ENCODE data around the gene SMAD7.

SMAD7 gene

DNA sequence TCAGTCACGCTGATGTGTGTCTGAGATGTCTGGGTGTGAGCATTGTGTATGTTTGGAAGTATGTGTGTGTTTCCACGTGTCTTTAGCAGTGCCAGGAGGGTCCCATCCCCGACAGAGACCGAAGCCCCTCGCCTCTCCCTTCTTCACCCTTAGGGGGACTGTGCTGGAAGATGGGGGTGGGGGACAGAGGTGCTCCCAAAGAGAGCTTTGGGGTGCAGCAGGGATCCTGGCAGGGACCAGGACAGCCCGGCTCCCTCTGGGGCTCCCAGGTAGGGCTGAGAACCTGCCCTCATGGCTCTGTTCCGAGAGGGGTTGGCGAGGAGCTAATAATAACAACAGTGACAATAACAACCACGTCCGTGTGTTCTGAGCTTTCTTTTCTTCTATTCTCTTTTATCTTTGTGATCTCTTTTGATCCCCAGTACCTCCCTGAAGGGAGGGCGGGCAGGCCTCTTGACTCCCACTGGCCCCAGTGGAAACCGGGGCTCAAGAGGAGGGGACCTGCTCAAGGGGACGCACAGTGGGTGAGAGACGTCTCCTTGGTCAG lies 57.6 kb downstream of the SMAD7 start:
- DNase-seq = no peak

DNA sequence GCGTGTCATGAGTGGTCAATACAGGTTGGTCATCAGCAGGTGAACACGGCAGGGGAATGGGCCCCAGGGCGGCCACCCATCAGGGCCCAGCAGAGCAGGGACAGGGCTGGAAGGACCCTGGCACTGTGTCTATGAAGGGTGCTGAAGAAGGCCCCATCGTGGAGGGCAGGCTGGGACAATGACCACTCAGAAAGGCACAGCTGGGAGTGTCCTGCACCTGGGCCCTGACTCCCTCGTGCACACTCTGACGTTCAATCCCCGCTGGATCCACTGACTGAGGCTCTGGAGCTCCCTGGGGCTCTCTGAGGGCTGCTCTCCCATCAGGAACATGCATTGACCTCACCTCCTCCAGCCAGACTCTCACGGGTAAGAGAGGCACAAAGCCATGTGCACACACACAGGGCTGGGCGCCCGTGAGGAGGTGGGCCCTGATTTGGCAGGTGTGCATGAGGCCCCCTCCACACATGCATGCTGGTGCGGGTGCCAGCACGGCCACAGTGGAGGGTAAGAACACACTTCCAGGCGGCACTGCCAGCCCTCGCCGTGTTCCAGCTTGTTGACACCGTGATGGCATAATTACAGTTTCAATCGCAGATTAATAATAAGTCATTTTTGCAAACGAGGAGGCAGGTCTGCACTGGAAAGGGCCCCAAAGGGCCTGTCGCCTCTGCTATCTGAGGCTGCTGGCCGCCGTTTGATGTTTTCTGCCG lies 58.5 kb downstream of the SMAD7 start:
- no peak for DNase-seq

DNA sequence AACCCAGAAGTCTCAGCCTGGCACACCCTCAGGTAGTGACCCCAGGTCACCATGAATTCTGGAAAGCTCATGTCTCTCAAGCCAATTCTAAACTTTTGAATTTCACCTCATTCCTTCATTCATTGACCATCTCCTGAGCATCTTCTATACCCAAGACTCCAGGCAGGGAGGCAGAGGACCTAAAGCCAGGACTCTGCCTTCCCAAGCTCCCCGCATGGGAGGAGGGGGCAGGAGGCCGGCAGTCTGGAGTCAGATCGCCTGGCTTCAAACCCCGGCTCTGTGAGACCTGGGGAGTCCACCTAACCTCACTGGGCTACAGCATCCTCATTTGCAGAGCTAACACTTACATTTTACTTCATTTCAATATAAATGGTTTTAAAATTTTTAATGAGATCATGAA lies 59.0 kb downstream of the SMAD7 start:
- no peak for DNase-seq

DNA sequence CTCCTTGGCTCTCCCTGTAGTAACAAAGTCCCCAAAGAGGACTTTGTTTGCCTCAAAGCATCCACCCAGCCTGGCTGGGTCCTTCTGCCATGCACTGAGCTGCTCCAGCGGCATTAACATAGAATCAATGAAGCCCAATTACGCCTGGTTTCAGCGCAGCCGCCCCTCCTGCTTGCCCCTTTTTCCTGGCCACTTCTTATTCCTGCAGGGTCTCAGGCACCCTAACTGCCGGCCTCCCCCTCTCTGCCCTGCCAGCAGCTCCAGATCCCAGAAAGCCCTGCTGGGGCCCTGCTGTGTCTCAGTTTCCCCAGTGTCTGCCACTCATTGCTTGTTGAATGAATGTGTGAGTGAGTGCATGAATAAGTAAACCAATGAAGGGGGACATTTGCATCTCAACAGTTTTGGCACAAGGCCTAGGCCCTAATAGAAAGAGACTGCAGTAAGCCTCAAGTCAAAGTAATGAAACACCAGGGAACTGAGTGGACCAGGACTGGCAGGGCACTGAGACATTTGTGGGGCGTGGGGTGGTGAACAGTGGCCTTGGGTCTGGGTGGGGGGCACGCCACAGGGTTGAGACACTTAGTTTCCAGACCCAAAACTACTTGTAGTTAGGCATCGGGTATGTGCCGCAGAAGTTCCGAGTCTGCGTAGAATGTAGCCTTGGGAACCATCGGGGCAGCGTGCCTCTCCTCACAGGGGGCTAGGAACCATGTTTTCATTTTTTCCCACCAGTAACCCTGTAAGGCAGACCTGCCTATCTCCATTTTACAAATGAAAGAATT lies 60.6 kb downstream of the SMAD7 start:
- DNase-seq = no peak

DNA sequence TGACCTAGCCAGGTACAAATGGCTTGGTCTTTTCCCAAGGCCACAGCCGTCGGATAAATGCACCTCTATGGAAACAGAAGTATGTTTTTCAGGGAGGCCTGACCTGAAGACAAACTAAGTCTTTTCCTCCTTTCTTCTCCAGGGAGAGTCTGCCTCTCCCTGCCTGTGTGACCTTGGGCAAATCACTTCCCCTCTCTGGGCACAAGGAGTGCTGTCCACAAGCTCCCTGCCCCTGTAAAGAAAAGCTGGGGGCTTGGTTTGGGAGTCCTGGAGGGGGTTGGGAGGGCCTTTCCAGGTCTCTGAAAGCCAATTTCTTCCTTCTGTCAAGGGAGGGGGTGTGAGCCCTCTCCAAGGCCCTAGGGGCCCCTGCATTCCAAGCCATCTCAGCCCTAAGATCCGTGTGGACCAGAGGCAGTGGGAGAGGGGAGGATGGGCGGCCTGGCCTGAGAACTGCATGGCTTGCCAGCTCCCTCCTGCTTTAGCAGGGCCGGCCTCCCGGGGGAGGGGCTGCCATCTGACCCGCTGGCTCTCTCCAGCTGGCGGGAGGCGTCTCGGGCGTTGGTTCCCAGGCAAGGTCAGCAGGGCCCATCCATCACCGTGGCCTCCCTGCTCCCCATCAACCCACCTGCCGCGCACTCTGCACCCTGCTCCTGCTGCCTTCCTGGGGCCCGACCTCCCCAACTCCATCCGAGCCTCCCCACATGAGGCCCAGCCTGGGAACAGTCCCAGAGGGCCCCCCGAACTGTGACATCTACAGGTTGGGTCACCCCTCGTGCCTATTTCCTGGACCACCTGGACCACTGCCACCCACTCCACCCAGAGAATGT lies 61.4 kb downstream of the SMAD7 start:
- no peak for DNase-seq

DNA sequence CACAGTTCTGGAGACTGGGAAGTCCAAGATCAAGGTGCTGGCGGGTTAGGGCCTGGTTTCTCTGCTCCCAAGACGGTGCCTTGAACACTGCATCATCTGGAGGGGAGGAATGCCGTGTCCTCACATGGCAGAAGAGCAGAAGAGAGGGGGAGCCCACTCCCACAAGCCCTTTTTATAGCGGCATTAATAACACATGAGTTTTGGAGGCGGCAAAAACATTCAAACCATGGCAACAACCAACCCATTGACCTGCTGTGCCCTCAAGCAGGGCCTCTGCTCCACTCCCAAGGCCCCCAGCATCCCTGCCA lies 62.0 kb downstream of the SMAD7 start:
- DNase-seq = no peak

DNA sequence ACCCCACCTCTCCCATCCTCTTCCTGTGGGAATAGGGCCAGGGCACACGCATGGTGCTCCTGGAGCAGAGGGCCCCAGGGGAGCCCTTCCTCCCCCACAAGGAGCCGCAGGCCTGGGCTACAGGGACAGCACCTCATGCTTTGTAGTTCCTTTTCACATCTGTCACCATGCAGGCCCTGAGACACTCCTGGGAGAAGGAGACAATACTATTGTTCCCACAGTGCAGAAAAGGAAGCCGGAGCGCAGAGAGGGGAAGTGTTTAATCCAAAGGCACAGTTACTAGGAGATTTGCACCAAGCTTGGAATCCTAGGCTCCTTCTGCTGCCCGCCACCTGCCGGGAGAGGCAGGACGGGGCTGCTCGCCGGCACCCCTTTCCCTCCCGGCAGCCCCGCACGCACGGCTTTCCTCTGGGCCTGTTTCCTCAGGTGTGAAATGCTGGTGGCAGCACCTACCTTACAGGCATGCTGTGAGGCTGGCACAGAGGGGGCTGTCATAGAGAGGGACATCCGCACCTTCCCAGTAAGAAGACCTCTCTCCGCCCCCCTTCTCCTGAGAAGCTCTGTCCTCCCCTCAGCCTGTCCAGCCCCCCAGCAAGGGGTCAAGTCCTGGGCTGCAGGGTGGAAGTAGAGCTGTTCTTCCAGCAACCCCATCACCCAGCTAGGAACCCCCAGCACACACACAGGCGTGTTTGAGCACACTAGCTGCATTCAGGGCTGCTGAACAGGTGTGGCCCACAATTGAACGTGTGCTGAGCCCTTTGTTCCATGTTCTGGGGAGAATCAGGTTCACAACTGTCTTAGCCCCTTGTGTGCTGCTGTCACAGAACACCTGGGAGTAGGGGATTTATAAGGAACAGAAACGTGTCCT lies 62.6 kb downstream of the SMAD7 start:
- no peak for DNase-seq

DNA sequence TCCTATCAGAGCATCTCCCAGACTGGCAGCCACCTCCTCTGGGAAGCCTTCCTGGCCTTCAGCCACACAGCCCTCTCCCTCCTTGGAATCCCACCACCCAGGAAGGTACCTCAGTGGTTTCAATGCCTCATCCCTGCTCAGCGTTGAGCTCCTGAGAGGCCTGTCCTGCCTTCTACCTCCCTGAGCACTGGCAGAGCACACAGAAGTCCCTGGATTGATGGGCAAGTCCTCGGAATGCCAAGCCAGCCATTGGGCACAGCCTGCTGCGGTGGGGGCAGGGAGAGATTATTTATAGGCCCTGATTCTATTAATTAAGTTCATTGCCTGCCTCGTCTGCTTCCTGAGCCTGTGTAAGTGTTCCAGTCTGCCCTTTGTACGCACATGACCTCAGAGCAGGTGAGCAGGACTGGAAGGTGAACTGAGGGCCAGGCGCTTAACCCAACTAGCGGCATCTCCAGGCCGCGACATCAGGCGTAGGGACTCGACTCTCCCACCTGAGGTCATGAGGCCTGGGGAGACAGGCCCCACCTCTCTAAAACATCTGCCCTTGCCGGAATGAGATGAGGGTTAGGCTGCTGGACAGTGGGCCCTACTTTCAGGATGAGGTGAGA lies 63.4 kb downstream of the SMAD7 start:
- no peak for DNase-seq

DNA sequence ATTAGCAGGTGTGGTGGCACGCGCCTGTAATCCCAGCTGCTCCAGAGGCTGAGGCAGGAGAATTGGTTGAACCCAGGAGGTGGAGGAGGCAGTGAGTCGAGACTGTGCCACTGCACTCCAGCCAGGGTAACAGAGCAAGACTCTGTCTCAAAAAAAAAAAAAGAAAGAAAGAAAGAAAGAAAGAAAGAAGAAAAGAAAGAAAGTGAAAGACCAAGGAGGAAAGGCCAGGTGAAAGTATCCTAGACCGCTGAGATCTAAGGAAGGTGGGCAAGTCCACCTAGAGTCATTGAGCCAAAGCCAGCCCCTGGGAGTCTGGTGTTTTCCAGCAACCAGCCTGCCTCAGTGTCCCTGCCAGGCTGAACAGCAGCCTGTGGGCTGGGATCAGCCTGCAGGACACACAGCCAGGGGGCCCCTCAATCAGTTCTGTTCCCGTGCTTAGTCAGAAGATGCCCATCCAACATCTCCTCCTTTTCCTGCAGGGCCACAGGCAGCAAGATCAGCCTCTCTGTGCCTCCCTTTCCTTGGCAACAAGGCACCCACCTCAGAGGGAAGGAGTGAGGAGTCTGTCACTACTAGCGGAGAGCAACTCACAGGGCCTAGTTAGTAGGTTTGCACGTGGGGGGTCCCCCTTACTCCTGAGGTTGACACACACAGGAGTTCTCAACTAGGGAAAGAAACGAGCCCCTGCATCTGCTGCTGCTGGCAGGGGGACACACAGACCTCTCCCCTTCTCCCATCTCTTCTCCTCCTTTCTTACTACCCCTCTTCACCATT lies 64.1 kb downstream of the SMAD7 start:
- DNase-seq = no peak

DNA sequence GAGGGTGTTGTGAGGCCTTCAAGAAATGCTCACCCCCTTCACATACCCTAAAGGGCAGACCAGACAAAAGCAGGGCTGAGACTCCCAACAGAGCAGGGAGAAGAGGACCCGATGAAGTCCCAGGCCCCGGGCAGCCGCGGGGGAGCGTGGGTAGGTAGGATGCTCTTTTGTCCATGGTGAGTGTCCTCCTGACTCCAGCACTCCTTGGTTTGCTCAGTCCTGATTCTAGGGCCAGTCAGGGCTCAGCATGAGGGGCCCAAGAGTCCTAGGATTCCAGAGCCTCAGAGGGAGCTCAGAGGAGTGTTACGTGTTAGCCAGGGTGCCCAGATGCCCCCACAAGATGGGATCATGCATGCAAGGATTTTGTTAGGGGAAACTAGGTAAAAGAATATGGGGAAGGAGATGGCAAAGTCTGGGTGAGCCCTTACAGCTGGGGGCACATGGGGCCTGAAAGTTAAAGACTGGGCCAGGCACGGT lies 64.8 kb downstream of the SMAD7 start:
- no peak for DNase-seq

DNA sequence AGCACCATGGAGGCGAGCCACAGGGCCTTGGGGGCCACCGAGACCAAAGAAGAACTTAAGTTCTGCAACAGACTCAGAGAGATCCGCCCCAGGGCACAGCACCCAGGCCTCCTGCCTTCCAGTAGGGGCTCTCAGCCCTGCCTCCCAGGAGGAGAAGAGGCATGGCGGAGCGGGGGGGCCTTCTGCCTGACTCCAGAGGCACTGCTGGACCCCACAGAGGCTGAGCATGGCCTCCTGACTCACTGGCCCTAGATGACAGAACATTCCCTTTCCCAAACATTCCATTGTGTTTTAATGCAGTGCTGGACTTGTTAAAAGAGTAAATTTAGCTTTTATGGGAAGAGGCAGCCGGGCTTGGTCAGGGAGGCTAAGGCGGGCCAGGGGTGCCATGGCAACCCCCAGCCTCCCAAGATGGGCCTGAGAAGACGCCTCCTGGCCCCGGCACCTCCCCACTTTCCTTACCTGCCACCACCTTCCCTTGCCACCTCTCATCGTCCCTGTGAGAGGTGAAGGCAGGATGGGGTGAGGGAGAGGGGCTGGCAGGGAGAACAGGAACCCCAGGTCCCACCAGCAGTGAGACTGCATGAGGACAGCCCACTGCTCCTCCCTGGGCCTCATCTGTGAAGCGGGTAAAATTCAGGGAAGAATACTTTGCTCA lies 65.4 kb downstream of the SMAD7 start:
- no peak for DNase-seq

DNA sequence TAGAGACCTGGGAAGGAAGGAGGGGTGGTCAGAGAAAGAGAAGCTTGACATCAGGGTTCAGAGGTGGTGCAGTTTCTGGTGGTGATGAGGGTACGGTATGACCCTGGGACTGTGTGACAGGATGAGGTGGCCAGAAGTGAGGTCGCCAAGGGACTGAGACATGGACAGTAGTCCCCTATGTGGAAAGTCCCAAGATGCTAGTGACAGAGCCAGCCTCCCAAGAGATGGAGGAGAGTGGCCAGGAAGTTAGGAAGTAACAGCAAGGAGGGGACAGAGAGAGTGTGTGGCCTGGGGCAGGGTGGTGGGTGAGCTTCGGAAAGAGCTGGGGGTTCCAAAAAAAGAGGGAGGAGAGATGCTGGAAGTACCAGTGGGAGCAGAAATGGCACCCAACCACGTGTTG lies 66.0 kb downstream of the SMAD7 start:
- peak; percentile 27 for DNase-seq

DNA sequence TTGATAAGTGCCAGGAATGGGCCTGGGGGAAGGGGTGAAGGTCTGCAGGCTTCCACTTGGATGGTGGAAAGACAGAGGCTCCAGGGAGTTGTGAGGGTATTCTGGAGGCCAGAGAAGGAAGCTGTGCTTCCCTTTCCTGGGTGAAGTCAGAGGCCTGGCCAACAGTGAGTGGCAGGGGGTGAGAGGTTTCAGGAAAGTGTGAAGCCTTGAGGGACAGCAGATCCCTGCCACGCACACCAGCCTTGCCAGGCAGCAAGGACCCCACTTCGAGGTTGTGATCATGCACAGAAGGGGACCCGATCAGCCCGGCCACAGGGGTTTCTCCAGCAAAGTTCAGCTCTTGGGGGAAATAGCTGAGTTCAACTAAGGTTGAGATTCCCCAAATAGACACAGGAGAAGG lies 66.5 kb downstream of the SMAD7 start:
- peak; percentile 15 for DNase-seq

DNA sequence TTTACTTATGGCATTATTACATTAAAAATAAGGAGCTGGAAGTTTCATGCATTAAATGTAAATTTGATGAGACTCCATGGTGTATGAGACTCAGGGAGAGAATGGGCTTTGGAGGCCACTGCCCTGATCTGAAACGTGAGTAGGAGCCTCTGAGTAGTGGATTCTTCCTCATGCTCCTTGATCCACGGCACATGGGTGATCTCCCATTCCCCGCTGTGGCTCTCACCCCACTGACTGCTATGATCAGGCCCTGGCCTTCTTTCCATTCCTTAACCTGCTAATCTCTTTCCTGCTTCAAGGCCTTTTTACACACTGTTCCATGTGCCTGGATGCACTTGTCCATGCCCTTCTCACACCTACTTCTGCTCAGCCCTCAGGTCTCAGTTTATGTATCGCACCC lies 68.4 kb downstream of the SMAD7 start:
- DNase-seq = no peak

DNA sequence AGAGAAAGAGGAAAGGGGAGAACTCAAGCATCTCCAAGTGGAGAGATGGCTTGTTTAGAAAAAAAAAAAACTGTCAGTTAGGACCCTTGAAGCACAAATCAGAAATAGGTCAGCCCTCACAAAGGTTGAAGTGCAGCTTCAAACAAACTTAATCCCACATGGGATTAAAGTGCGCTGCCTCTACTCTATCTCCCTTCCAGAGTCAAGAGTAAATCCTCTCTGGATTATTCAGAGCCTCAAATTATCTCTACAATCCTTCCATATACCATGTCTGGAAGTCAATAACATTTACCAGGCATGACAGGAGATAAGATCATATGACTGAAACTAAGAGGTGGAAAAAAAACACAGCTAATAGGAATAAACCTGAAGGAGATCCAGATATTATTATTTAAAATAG lies 69.8 kb downstream of the SMAD7 start:
- no peak for DNase-seq

DNA sequence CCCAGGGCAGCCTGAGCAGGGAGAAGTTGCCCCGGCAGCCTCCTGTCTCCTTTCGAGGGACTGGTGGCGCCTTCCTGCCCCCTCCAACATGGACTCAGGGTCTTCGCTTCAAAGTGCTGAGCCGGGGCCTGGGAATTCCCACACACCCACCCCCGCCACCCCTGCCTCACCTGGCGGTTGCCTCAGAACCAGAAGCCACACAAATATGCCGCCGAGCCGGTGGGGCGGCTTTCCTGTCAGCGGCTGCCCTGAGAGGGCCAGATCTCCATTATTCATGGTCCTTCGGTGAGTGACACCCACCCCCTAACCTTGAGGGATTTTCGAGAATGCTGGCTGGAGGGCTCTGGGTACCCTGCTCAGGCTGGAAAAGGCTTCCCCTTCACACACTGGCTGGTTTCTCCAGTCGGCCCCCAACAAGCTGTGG lies 71.7 kb downstream of the SMAD7 start:
- DNase-seq = peak; percentile 39

DNA sequence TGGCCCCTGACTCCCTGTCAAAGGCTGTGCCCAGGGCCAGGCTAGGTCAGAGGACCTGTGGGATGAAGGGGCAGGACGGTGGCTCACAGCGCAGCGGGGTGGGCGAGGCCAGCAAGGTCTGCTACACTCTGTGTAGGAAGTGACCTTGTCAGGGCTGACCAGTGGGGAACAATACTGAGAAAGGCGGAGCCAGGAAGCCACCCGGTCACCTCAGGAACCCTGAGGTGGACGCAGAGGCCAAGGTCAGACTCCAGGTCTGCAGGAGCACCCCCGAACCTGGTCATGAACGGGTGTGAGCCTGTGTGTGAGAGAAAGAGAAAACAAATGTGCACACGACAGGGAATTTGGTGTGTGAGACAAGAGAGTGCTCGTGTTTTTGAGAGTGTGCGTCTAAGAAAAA lies 72.3 kb downstream of the SMAD7 start:
- peak; percentile 41 for DNase-seq

DNA sequence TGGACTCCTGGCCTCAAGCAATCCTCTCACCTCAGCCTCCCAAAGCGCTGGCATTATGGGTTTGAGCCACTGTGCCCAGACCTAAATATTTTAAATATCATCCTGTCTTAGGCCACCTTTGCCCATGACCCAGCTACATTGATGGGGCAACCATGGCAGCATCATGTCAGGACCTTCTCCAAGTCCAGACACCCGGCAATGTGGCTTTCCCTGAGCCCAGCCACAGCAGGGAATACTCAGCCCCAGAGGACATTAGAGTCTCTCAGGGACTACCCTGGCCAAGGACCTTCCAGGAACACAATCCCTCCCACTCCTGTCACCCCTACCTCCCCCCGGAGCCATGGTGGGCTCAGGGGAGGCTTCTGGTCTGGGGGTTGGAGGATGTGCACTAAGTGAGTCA lies 72.8 kb downstream of the SMAD7 start:
- peak; percentile 36 for DNase-seq

DNA sequence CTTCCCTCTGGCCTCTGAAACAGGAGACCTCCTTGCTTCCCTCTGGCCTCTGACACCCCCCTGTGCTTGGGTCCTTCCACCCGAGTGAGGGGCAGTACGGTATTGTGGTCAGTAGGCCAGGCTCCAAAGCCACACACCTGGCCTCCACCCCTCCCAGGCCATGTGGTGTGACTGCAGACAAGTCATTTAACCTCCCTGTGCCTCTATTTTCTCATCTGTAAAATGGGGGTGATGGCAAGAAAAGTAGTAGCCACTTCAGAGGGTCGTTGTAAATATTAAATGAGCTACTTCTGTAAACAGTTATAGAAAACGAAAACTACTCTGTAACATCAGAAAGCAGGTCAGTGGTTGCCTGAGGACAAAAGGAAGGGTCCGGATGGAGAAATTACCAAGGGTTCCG lies 74.2 kb downstream of the SMAD7 start:
- DNase-seq = peak; percentile 38

DNA sequence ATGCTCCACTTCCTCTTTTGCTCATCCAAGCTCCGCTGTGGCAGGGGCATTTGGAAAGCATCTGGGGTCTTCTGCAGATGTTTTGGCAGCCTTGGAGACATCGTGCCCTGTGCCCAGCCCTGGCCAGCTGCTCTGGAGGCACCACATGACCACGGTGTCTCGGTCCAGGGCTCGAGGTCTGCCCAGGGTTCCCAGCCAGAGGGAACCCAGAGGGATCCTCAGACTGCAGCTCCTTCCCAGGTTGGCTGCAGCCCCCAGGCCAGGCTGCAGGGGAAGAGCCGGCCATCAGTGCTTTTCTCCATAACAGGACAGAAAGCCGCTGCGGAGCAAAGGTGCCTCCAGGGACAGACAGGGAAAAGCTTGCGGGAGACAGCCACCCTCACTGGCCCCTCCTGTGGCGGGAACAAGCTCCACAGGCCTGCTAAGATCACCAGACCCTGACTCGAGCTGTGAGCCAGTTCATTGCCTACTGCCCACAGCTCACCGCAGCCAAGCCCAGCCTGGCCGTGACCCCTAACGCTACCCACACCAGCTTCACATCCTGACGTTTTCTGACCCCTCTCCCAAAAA lies 74.7 kb downstream of the SMAD7 start:
- DNase-seq = peak; percentile 45
